GM21717 (cell line): ENCODE results near the gene KCMF1.
"Not testable (repeated sequence)": the region's sequence is repeated elsewhere in the genome, so short reads cannot be mapped to it uniquely, and the experiment has no call there.

Experiments used
- ATAC-seq: cut with Tn5 transposase; IDR thresholded peaks from one replicate; pipeline ENCODE4 v1.9.1; 2021; ENCODE audit warnings: mild to moderate bottlenecking, moderate library complexity; ENCODE audit not compliant: unreplicated experiment

The KCMF1 gene

GRCh38 chr2:84970868-84971509 is at the start of gene KCMF1:
KCMF1 (plus strand) TSS chr2:84971161; CDS start chr2:84971452, 291 bp downstream.
- peak; percentile 53 for ATAC-seq

GRCh38 chr2:84923009-84923408 is 48.0 kb upstream of the KCMF1 start:
- no peak for ATAC-seq

DNA sequence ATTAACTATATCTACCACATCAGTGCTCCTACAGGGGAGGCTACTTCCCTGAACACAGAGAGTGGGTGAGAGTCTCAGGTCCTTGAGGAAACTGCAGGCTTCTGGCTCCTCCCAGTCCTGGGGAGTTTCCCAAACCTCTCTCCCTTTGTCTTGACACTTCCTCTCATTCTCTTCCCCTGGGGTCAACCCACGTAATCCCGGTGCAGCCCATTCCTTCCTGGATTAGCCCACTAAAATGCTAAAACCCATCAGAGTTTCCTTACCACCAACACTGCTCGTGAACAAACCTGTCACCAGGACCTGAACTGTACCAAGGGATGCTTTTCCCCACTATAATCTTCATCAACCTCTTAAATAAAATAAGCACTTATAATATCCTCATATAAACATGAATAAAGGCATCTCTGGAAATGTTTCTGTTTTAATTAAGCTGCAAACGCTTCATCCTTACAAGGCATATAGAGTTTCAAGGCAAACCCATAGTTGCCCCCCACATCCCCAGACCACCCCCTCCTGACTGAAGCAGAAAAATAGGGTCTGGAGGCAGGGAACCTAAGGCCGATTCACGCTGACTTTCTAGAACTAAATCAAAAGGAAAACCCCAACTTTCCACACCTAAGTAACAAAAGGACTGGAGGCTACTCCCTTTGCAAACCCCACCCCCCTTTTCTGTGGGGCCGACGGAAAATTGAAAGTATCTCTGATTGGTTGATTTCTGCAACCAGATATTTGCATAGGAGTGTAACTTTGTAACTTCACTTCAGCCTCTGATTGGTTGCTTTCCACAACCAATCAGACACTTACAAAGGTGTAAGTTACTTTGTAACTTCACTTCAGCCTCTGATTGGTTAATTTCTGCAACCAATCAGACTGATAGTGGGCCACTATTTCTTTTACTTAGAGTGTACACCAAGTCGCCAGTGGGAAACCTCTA is 46.5 kb upstream of the KCMF1 start:
- peak; percentile 30 for ATAC-seq

GRCh38 chr2:84925336-84925723 is 45.6 kb upstream of the KCMF1 start:
- no peak for ATAC-seq

DNA sequence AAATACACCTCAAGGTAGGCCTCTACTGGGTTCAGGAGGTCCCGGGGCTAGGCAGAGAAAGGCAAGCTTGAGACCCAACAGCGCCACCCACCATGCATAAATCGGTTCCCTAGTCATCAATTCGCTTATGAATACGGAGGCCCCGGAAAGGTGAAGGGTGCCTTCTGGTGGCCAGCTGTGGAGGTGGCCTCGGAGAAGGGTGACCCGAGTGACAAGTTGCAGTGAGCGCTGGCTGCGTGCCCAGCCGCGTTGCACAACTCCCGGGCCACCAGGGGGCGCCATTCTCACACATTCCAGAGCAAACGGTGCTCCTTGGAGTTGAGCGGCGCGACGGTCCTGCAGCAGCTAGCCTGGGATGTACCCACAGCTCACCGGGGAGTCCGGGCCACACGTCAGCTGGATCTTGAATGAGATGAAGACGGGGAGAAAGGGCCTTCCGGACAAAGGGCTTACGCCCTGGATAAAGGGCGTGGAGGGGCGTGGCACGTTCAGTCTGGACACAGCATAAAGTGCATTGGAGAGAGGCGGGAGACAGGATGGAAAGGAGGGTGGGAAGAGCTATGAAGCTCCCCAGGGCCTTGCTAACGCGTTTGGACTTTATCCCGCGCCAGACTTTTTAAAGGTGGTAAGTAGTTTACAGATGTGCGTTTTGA is 45.1 kb upstream of the KCMF1 start:
- ATAC-seq: peak; percentile 74

GRCh38 chr2:84927275-84927627 is 43.7 kb upstream of the KCMF1 start:
- no peak for ATAC-seq

DNA sequence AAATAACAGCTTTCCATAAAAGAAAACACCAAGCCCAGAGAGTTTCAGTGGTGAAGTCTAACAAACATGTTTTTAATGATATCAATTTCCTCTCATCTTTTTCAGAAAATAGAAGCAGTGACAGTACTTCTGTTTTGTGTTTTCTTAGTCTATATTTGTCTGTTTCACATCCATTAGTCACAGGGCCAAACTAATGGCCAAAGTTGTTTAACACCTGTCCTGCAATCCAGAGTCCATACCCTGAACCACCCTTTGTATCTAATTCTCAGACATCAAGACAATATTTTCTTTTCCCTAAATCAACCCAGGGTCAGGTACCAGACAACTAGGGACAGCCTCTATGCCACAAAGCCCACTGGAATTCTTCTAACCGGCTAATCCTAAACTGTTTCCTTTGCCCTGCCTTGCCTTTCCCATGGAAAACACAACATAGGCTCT is 39.6 kb upstream of the KCMF1 start:
- peak; percentile 37 for ATAC-seq

GRCh38 chr2:84938194-84938879 is 32.6 kb upstream of the KCMF1 start:
- ATAC-seq: no peak

- ATAC-seq: peak; percentile 77
Measured at GRCh38 chr2:84939426-84940087, 31.4 kb upstream of the KCMF1 start.

DNA sequence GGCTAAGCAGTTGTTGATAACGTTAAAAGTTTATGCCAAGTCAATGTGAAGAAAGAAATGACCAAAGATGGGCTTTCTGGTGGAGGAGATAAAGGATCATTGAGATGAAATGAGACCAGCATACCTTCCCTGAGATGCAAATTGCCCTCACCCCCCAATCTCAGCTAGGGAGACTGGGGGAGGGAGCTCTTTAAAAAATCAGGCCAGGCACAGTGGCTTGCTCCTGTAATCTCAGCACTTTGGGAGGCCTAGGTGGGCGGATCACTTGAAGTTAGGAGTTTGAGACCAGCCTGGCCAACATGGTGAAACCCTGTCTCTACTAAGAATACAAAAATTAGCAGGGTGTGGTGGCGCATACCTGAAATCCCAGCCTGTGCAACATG is 30.9 kb upstream of the KCMF1 start:
- ATAC-seq: peak; percentile 5

GRCh38 chr2:84940831-84941412 is 30.0 kb upstream of the KCMF1 start:
- ATAC-seq: no peak

DNA sequence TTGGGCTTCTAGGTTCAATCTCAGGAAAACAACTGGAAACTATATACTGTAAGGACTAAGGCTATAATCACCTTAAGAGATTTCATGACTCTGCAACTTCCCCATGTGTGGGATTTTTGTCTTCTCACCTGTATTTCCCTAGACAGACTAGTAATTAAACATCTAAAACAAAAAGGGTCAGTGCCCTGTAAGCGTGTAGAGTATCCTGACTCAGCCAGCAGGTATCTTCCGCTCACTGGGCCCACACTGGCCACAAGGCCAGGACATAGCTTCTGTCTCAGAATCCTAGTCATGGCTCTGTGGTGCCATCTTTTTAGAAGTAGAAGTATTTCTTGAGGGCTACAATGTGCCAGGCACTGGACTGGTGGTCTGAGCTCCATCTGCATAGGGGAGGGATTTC is 28.8 kb upstream of the KCMF1 start:
- ATAC-seq: no peak

DNA sequence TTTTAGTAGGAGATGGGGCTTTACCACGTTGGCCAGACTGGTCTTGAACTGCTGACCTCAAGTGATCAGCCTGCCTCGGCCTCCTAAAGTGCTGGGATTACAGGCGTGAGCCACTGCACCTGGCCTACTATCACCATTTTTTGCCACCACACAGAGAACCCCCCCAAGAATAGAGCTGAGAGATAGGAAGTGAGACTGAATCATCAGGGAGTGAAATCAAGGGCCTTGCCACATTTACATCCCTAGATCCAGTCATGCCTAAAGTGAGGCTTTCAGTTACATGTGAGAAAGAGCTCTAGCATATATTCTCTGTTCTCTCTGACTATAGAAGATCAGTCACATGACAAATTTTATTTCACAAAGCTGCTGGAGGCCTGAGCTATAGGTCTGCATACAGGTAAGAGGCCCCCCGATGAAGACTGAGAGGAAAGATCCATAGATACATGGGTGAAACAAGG is 28.0 kb upstream of the KCMF1 start:
- ATAC-seq: peak; percentile 42

GRCh38 chr2:84944295-84944909 is 26.6 kb upstream of the KCMF1 start:
- no peak for ATAC-seq

GRCh38 chr2:84945838-84946203 is 25.1 kb upstream of the KCMF1 start:
- not testable (repeated sequence) for ATAC-seq

DNA sequence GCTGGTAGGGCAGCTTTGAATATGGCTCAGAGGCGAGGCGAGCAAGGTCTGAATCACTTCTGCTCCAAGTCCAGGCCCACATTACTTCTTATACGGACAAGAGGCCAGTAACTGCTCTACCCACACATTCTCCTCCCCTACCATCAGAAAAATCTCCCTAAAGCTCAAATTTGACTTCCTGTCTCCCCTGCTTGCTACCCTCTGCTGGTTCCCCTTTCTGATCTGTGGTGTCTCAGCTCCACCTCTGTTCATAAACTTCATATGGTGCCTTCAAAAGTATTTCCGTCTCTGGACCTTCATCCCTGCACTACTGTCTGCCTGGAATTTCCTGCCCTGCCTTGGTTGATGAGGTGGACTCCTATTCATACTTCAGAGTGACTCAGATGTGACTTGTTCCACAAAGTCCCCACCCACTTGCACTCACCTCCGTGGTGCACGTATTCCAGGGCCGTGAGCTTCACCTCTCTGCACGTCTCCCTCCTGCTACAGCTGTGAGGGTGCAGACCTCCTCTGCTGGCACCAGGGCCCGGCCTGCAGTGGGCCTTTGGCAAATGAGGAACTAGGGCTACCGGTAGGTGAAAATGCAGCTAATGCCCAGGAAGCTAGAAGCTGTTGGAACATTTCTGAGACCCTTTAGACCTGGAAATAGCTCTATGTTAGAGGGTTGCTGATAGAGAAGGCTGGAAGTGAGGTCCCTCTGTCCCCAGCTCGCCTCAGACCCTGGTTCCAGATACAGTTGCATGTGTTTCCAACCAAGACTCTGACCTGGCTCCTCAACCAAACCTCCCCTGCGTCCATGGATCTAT is 24.6 kb upstream of the KCMF1 start:
- ATAC-seq: peak; percentile 68

DNA sequence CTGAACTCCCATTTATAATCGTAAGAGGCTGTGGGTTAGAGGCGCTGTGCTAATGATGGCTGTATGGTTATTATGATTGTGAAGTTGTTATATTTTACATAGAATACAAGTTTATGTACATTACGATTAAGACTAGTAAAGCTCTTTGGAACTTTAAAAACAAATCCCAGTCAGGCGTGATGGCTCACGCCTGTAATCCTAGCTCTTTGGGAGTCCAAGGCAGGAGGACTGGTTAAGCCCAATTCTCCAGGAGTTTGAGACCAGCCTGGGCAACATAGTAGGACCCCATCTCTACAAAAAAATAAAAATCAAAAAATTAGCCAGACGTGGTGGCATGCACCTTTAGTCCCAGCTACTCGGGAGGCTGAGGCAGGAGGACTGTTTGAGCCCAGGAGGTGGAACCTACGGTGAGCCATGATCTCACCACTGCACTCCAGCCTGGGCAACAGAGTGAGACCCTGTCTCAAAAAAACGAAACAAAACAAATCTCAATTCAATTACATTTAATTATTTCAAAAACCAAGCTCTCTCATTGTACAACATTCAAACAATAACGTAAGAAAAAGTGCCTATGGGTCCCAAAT is 23.9 kb upstream of the KCMF1 start:
- no peak for ATAC-seq

DNA sequence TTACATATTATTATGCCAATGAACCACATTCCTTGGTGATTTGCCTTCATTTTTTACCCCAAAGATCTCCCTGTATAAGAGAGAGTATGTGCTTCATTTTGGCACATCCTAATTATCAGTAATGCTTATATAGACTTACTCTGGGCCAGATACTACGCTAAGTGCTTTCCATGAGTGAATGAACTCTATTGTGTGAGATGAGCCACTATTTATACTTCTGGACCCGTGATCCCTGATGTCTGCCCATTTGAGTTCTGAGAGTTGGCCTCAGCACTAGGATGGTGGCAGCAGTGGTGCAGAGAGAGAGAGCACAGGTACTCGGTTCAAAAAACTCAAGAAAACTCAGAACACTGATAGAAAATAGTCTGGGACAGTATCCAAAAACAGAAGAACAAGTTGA is 17.4 kb upstream of the KCMF1 start:
- ATAC-seq: no peak

- ATAC-seq: no peak
Measured at GRCh38 chr2:84954329-84954728, 16.6 kb upstream of the KCMF1 start.
